ENCODE measurements around the gene LDHAL6B. TPM values are rescaled to one million over a fixed set of nuclear protein-coding genes. Genes with fewer than 3 reads are reported as not detected.

The LDHAL6B gene
- total RNA-seq, 1 donor from 2014 or later, result not detected

GRCh38 chr15:59255680-59256336 lies 49.2 kb downstream of the LDHAL6B start:
- ATAC-seq, result no peak

DNA sequence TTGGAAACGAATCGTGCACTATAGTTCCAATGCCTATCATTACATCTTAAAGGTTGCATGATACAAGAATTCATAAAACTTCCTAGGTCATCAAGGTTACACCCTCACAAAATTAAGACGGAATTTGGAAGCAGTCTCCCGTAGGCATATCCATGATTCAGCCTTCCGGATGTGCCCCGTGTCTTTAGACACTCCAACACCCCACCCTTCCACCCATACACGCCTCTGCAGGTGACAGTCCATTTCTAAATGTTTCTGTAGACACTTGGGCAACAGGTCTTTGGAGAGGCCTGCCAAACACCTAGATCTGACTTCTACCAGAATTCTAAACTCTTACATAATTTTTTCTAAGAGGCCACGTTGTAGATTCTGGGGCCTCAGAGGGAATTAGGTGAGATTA lies 49.8 kb downstream of the LDHAL6B start:
- ATAC-seq, result peak; percentile 97

GRCh38 chr15:59257140-59257539 lies 50.5 kb downstream of the LDHAL6B start:
- no peak for ATAC-seq

Other genes starting within 250 kb of the LDHAL6B start
- gene RNF111, start 219.2 kb upstream of the LDHAL6B start, total RNA-seq, result 21.0 TPM
- gene CCNB2, start 101.7 kb upstream of the LDHAL6B start, total RNA-seq, result 27.0 TPM
- 117 TPM for gene MYO1E, start 166.0 kb downstream of the LDHAL6B start, total RNA-seq
- gene FAM81A, start 231.3 kb downstream of the LDHAL6B start, total RNA-seq, result 1.2 TPM

Measured in esophagus mucosa (tissue), 1 donor.